Measurements from ENCODE around the gene FSD1L.

The FSD1L gene

DNA sequence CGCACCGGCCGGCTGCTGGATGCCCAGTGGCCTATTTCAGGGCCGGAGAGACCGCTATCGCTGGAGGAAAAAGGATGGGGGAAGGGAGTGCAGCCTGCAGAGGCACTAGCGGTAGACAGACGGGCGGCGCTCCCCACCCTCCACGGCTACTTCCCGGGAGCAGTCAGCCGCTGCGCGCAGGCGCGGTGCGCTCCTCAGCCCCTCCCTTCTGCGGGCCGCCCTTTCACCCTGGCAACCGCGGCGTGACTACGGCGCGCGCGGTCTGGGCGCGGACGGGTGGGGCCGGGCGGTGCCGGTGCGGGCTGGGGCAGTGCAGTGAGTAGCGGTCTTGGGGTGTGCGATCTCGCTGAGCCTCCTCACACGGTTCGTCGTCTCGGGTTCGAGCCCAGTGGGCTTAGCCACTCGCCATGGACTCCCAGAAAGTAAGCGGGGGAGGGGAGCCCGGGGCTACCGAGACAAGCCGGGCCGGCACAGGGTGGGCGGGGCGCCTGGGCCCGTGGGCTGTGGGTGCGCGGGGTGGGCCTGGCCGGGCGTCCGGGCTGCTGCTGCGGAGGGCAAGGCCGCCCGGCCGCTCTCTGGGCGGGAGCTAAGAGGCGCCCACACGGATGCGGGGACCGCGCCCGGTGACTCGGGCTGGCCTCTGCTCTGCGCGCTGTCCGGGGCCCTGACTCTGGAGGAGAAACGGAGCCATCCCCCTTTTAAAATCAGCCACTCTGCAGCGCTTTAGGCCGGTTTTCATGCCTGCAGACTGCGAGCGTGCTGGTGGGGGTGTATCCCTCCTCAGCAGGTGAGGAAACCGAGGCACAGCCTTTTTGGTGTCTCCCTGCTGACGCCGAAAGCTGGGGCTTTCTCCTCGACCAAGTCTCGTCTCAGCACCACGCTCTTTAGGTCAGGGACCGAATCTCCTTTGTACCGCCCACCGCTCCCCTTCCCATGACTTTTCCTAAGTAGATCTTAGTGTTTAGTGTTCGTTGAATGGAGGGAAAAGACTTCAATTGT is at the start of gene FSD1L:
TSS of gene FSD1L (plus strand) at position 221 of the 999 bp plus-strand sequence. CDS start at position 408, 187 bp downstream.
- peak; percentile 88 for DNase-seq

DNA sequence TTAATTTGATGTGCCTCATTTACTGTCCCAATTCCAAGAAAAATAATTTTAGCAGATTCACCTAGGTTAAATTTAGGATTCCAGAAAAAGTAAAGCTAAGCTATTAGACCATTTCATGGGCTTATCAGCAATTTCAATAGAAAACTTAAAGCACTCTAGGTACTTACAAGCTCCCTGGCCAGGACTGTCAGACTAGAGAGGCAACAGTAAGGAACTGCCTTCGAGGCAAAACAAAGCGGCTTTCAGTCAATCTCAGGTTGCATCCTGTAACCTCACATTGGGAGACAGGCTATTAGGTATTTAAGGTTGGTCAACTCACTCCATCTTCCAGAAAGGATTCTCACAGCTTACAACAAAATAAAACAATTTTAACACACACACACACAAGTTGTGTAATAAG is 48.7 kb upstream of the FSD1L start:
- DNase-seq = no peak

DNA sequence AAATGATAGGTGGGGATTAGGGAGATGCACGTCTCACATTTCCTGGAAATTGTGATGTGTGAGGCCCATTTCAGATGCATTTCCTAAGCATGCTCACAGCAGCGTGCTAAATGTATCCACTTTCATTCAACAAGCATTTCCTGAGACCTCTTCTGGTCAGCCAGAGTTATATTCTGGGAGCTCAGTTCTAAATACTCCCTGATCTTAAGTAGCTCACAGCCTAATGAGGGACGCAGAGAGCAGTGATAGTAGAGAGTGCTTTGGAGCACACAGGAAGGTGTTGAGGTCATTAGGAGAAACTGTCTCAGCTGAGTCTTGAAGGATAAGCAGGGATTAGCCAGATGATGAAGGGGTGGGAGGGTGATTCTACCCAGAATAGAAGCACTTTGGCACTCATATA is 46.2 kb upstream of the FSD1L start:
- no peak for DNase-seq

DNA sequence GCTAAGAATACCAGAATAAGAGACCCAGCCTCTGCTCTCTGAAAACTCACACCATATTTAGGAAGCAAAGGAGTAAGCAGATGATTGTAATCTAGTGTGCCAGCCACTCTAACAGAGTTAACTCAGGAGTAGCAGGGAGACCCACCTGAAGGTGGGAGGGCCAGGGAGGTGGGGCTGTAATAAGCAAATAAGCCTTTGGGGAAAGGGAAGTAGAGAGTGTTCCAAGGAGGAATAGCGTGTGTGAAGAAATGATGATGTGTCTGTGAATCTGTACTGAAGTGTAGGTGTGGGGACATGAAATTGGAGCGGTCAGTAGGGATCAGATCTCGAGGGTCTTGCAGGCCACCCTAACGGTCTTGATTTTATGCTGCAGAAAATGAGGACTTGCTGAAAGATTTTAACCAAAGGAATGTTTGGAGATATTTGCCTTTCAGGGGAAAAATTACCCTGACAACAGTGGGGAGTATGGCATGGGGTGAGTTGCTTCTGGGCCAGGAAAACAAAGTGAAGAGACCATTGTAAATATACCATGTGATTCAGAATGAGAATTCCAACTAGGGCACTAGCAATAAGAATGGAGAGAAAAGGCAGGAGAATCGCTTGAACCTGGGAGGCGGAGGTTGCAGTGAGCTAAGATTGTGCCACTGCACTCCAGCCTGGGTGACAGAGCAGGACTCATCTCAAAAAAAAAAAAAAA is 44.1 kb upstream of the FSD1L start:
- DNase-seq = no peak

GRCh38 chr9:105405514-105406131 is 42.2 kb upstream of the FSD1L start:
- no peak for DNase-seq

- DNase-seq = no peak
These were observed 41.5 kb upstream of the FSD1L start for GRCh38 chr9:105406369-105406768.

- no peak for DNase-seq
These were observed 34.3 kb upstream of the FSD1L start for GRCh38 chr9:105413525-105413924.

DNA sequence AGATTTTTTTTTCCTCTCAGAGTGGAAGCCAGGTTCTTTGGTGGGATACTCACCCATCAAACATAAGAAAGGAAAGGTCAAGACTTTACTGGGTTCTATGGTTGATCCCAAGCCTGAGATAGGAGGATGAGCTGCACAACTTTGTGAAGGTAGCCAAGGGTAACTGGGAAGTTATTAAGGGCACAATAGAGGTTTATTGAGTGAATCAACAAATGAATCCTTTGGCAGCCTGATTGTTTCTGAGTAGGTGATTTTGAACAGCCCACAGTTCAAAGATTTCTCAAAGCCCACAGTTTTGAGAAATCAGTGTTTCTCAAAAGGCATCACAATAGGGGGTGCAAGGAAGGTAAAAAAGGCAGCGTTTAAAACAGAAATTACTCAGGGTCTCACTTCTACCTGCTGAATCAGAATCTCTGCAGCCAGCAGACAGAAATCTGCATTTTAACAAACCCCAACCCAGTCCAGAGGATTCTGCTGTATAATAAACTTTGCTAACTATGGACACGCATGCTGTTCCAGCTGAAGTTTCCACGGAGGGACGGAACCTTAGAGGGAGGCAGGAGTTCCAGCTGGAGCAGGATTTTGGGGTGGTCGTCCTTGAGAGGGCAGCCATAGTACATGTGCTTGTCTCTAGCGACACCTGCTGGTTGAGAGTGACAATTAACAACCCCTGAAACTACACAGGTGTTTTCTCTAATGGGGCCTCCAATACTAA is 32.7 kb upstream of the FSD1L start:
- DNase-seq = peak; percentile 50

DNA sequence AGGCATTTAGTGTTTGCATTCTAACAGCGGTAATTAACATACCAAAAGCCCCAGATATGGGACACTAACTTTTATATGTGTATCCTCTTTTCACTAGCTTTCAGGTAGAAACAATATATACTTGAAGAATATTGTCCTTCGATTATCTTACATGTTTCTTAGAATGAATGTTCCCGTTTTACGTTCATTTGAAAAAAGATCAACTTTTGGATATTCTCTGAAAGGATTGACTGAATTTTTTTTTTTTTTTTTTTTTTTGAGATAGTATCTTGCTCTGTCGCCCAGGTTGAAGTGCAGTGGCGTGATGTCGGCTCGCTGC is 32.2 kb upstream of the FSD1L start:
- DNase-seq = no peak

DNA sequence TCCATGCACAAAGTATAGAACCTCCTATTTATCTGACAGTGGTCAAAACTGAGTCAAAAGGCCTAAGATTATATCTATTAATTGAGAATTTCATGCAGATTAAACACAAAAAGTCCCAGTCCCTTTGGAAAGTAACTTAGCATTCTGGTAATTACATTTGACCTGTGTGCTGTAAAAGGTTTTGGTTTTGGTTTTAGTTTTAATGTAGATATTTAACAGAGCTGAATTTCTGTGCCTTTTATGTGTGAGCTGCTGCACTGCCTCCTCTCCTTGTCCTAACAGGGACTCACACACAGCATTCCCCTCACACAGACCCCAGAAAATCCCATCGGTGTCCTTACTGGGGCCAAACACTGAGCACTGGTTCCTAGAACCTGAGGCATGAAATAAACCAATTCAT is 31.0 kb upstream of the FSD1L start:
- no peak for DNase-seq

GRCh38 chr9:105418588-105419500 is 29.0 kb upstream of the FSD1L start:
- no peak for DNase-seq

- DNase-seq = no peak
These were observed 27.8 kb upstream of the FSD1L start for GRCh38 chr9:105419816-105420597.

DNA sequence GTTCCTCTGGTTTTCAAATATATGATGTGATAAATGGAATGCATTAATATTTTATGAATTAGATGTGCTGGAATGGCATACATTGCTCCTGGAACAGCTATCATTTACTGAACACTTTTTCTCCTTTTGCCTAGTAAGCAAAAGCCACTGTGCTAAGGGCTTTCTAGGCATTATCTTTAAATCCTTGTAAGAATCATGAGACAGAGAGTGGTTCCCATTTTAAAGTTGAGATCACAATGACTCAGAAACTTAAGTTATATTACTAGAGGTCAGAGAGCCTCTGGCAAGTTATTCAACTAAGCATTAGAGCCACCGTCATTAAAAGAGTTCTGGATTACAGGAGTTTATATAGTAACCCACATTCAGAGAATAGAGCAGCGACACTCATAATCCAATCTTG is 26.7 kb upstream of the FSD1L start:
- no peak for DNase-seq

DNA sequence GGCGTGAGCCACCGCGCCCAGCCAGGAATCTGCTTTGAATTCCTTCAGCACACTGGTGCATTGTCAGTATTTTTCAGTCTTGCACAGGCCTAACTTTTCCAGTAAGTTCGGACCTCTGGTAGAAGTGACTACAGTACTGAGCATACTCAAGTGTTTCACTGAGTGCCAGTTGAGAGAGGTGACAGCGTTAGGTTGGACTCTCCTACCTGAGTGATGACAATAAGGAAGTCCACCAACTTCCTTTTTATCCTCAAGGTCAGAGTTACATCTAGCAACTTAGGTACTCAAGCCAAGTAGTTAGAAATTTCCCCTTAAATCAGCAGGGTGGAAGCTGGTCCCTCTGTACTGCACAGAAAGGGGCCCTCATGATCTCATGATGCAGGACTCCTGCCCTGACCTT is 26.0 kb upstream of the FSD1L start:
- no peak for DNase-seq

GRCh38 chr9:105425816-105426433 is 21.9 kb upstream of the FSD1L start:
- DNase-seq = no peak

DNA sequence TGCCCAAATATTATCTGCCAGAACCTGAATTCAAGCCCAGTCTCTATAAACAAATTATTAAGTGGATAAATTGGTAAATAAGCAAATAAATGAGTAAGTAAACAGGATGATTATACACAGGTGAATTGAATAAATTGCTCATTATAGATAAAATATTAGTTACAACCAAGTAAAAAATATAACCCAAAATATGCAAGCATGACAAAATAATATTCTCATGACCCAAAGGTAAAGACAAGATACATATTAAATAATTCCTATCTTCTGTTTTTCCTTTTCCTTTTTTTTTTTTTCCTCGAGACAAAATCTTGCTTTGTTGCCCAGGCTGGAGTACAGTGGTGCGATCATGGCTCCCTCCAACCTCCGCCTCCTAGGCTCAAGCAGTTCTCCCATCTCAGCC is 21.2 kb upstream of the FSD1L start:
- no peak for DNase-seq

GRCh38 chr9:105431424-105432246 is 16.2 kb upstream of the FSD1L start:
- DNase-seq = no peak

- DNase-seq = no peak
These were observed 15.5 kb upstream of the FSD1L start for GRCh38 chr9:105432247-105432842.

GRCh38 chr9:105435453-105435852 is 12.4 kb upstream of the FSD1L start:
- no peak for DNase-seq

All from RPMI8226 (cell line).